Trophoblast cell (in vitro differentiated cells and primary cell): ENCODE data around the gene HCN1.

ENCODE experiments used
- DNase-seq, 2 donors: peaks; one replicate each; pipeline ENCODE4 v3.0.0-alpha.2; 2016
- H2AFZ ChIP-seq: 2 replicates; pipeline ENCODE4 v1.6.1; 2013; ENCODE audit warnings: low read length, moderate library complexity, mild to moderate bottlenecking; ENCODE audit not compliant: insufficient read depth, poor library complexity
- H2AK5ac ChIP-seq: 2 replicates; pipeline ENCODE4 v1.6.1; 2013; ENCODE audit warnings: mild to moderate bottlenecking, low read length
- H2BK120ac ChIP-seq: 2 replicates; pipeline ENCODE4 v1.6.1; 2013; ENCODE audit warnings: low read length, mild to moderate bottlenecking, moderate library complexity; ENCODE audit not compliant: insufficient read depth, poor library complexity
- H2BK12ac ChIP-seq: 2 replicates; pipeline ENCODE4 v1.6.1; 2013; ENCODE audit warnings: mild to moderate bottlenecking, low read length, moderate library complexity
- H2BK5ac ChIP-seq: 2 replicates; pipeline ENCODE4 v1.6.1; 2013; ENCODE audit warnings: low read length, low read depth, moderate library complexity, mild to moderate bottlenecking; ENCODE audit not compliant: poor library complexity
- H3K14ac ChIP-seq: 2 replicates; pipeline ENCODE4 v1.6.1; 2013; ENCODE audit warnings: mild to moderate bottlenecking, low read length
- H3K18ac ChIP-seq: 2 replicates; pipeline ENCODE4 v1.6.1; 2013; ENCODE audit warnings: mild to moderate bottlenecking, low read length
- H3K23ac ChIP-seq: 2 replicates; pipeline ENCODE4 v1.6.1; 2013; ENCODE audit warnings: low read length
- H3K27ac ChIP-seq: 2 replicates; pipeline ENCODE4 v1.5.1; 2013; ENCODE audit warnings: low read depth, mild to moderate bottlenecking, inconsistent platforms, low read length, moderate library complexity
- H3K27me3 ChIP-seq: 2 replicates; pipeline ENCODE4 v1.6.1; 2013; ENCODE audit warnings: inconsistent platforms, mild to moderate bottlenecking, low read length, moderate library complexity; ENCODE audit not compliant: insufficient read depth
- H3K36me3 ChIP-seq, 2 experiments: 1 replicate in 1 of 2; 2 replicates in 1 of 2; pipeline ENCODE4 v1.6.1; 2013; ENCODE audit warnings: low read length in 2 of 2, mild to moderate bottlenecking in 2 of 2, moderate library complexity in 1 of 2; ENCODE audit not compliant: insufficient read depth in 2 of 2, control insufficient read depth in 1 of 2
- H3K4ac ChIP-seq: 2 replicates; pipeline ENCODE4 v1.6.1; 2013; ENCODE audit warnings: low read depth, mild to moderate bottlenecking, low read length, moderate library complexity
- H3K4me1 ChIP-seq, 2 experiments: 1 replicate in 1 of 2; 2 replicates in 1 of 2; pipeline ENCODE4 v1.6.1; 2013; ENCODE audit warnings: low read length in 2 of 2, mild to moderate bottlenecking in 2 of 2, moderate library complexity in 1 of 2; ENCODE audit not compliant: insufficient read depth in 2 of 2, control insufficient read depth in 1 of 2
- H3K4me2 ChIP-seq: 2 replicates; pipeline ENCODE4 v1.6.1; 2013; ENCODE audit warnings: inconsistent platforms, mild to moderate bottlenecking, low read length, moderate library complexity
- H3K4me3 ChIP-seq: 2 replicates; pipeline ENCODE4 v1.5.1; 2013; ENCODE audit warnings: mild to moderate bottlenecking, low read depth, low read length, inconsistent platforms
- H3K79me1 ChIP-seq: one replicate; pipeline ENCODE4 v1.6.1; 2013; ENCODE audit warnings: low read length
- H3K79me2 ChIP-seq: 2 replicates; pipeline ENCODE4 v1.6.1; 2013; ENCODE audit warnings: low read length, mild to moderate bottlenecking; ENCODE audit not compliant: control insufficient read depth, insufficient read depth, poor library complexity
- H3K9ac ChIP-seq: 2 replicates; pipeline ENCODE4 v1.6.1; 2013; ENCODE audit warnings: mild to moderate bottlenecking, low read length
- H3K9me3 ChIP-seq: 2 replicates; pipeline ENCODE4 v1.6.1; 2013; ENCODE audit warnings: low read depth, mild to moderate bottlenecking, control low read depth, inconsistent platforms, low read length; ENCODE audit not compliant: insufficient read depth
- H4K12ac ChIP-seq: 2 replicates; pipeline ENCODE4 v1.6.1; 2013; ENCODE audit warnings: low read depth, mild to moderate bottlenecking, low read length, moderate library complexity
- H4K8ac ChIP-seq: 2 replicates; pipeline ENCODE4 v1.6.1; 2013; ENCODE audit warnings: low read depth, mild to moderate bottlenecking, low read length, moderate library complexity
- H4K91ac ChIP-seq: one replicate; pipeline ENCODE4 v1.6.1; 2013; ENCODE audit warnings: low read depth, mild to moderate bottlenecking, low read length, moderate library complexity
- whole genome bisulfite sequencing: extraction: QIAGEN DNeasy Blood & Tissue Kit; methylation state at CpG from one replicate; pipeline ENCODE4 v1.1.7; 2013; ENCODE audit warnings: missing lambda C conversion rate; ENCODE audit not compliant: insufficient read length, insufficient coverage; ENCODE audit errors: extremely low coverage; 5-methylcytosine and 5-hydroxymethylcytosine counted together

HCN1 gene

GRCh38 chr5:45697201-45697600, 1.0 kb upstream of the HCN1 start:
- no peaks in the 10 kb centered on the region for H3K36me3 ChIP-seq
- no peak overlapping the region for H3K18ac ChIP-seq
- H3K27ac ChIP-seq: no peak overlapping the region
- H3K79me1 ChIP-seq: no peaks in the 10 kb centered on the region
- H3K27me3 ChIP-seq: peaks cover 10% of the 10 kb centered on the region
- peaks cover 2% of the 10 kb centered on the region in 2 experiments for H3K4me1 ChIP-seq
- H3K9me3 ChIP-seq: no peaks in the 10 kb centered on the region
- H3K4me3 ChIP-seq: no peak overlapping the region
- no peak overlapping the region for H3K4me2 ChIP-seq
- no peak for DNase-seq
- no peak overlapping the region for H3K9ac ChIP-seq
- H4K91ac ChIP-seq: no peak overlapping the region
- no peak overlapping the region for H3K4ac ChIP-seq
- H2BK5ac ChIP-seq: no peak overlapping the region
- H2AFZ ChIP-seq: no peak overlapping the region
- H2BK120ac ChIP-seq: no peak overlapping the region
- no peak overlapping the region for H4K12ac ChIP-seq
- H3K14ac ChIP-seq: no peak overlapping the region
- H4K8ac ChIP-seq: no peak overlapping the region
- no CpG with 5 or more reads among the region's 6 CpGs for WGBS
- no peaks in the 10 kb centered on the region for H3K79me2 ChIP-seq
- no peak overlapping the region for H3K23ac ChIP-seq
- no peak overlapping the region for H2BK12ac ChIP-seq
- H2AK5ac ChIP-seq: no peak overlapping the region

- no CpG with 5 or more reads among the region's 59 CpGs for WGBS
- Histone ChIP-seq H3K23ac (no peak overlapping the region), H2BK120ac (no peak overlapping the region), H2BK12ac (no peak overlapping the region), H3K27ac (no peak overlapping the region), H3K9ac (no peak overlapping the region), H3K79me1 (no peaks in the 10 kb centered on the region), H3K4me3 (peak overlapping the region; percentile 43), H3K27me3 (peaks cover 10% of the 10 kb centered on the region), H3K36me3 (no peaks in the 10 kb centered on the region), H4K91ac (no peak overlapping the region), H3K79me2 (no peaks in the 10 kb centered on the region), H2BK5ac (no peak overlapping the region), H3K14ac (no peak overlapping the region), H3K9me3 (no peaks in the 10 kb centered on the region), H3K18ac (no peak overlapping the region), H2AK5ac (no peak overlapping the region), H4K8ac (no peak overlapping the region), H4K12ac (no peak overlapping the region), H3K4me1 (peaks cover 2% of the 10 kb centered on the region in 2 experiments), H3K4ac (no peak overlapping the region), H2AFZ (peak overlapping the region; percentile 48), H3K4me2 (peak overlapping the region; percentile 96)
- DNase-seq: no peak
Measured at GRCh38 chr5:45695804-45696156, 400 bp downstream of the HCN1 start.

- H3K79me1 ChIP-seq: no peaks in the 10 kb centered on the region
- H4K91ac ChIP-seq: no peak overlapping the region
- peaks cover 10% of the 10 kb centered on the region for H3K27me3 ChIP-seq
- H3K4me2 ChIP-seq: peak overlapping the region; percentile 96
- DNase-seq: no peak
- WGBS: no CpG with 5 or more reads among the region's 51 CpGs
- no peaks in the 10 kb centered on the region for H3K9me3 ChIP-seq
- no peaks in the 10 kb centered on the region for H3K79me2 ChIP-seq
- no peak overlapping the region for H4K8ac ChIP-seq
- no peak overlapping the region for H2BK5ac ChIP-seq
- no peak overlapping the region for H4K12ac ChIP-seq
- H3K18ac ChIP-seq: no peak overlapping the region
- no peak overlapping the region for H3K4ac ChIP-seq
- no peak overlapping the region for H3K14ac ChIP-seq
- H3K4me3 ChIP-seq: no peak overlapping the region
- H3K9ac ChIP-seq: no peak overlapping the region
- no peak overlapping the region for H3K23ac ChIP-seq
- H3K36me3 ChIP-seq: no peaks in the 10 kb centered on the region
- H3K27ac ChIP-seq: no peak overlapping the region
- no peak overlapping the region for H2BK120ac ChIP-seq
- no peak overlapping the region for H2BK12ac ChIP-seq
- peaks cover 2% of the 10 kb centered on the region in 2 experiments for H3K4me1 ChIP-seq
- no peak overlapping the region for H2AK5ac ChIP-seq
- no peak overlapping the region for H2AFZ ChIP-seq
Measured at GRCh38 chr5:45694971-45695803, 993 bp downstream of the HCN1 start.

- Histone ChIP-seq H2BK120ac (no peak overlapping the region), H3K27me3 (peaks cover 10% of the 10 kb centered on the region), H3K9ac (no peak overlapping the region), H3K4ac (no peak overlapping the region), H2AK5ac (no peak overlapping the region), H3K18ac (no peak overlapping the region), H4K8ac (no peak overlapping the region), H3K4me3 (no peak overlapping the region), H3K4me1 (peaks cover 2% of the 10 kb centered on the region in 2 experiments), H4K91ac (no peak overlapping the region), H3K27ac (no peak overlapping the region), H2AFZ (no peak overlapping the region), H3K9me3 (no peaks in the 10 kb centered on the region), H2BK12ac (no peak overlapping the region), H2BK5ac (no peak overlapping the region), H4K12ac (no peak overlapping the region), H3K23ac (no peak overlapping the region), H3K4me2 (no peak overlapping the region), H3K79me1 (no peaks in the 10 kb centered on the region), H3K79me2 (no peaks in the 10 kb centered on the region), H3K36me3 (no peaks in the 10 kb centered on the region), H3K14ac (no peak overlapping the region)
- no peak for DNase-seq
- no CpG with 5 or more reads among the region's 14 CpGs for WGBS
Measured at GRCh38 chr5:45694255-45694814, 1.8 kb downstream of the HCN1 start.
